ENCODE measurements around the gene NOTCH3.

NOTCH3 gene

GRCh38 chr19:15244106-15244803 lies 43.5 kb upstream of the NOTCH3 start:
- H3K9ac ChIP-seq (ENCODE audit: low read length) = no peak overlapping the region
- H3K27me3 ChIP-seq (replicated peaks; ENCODE audit: control insufficient read depth, insufficient read depth, low read length) = no peaks in the 10 kb centered on the region
- peaks cover 69% of the 10 kb centered on the region for H3K36me3 ChIP-seq (ENCODE audit: control insufficient read depth, insufficient read depth, low read length, severe bottlenecking)
- H3K4me1 ChIP-seq (ENCODE audit: control insufficient read depth, insufficient read depth, low read length) = peaks cover 25% of the 10 kb centered on the region
- no peaks in the 10 kb centered on the region for H3K9me3 ChIP-seq (ENCODE audit: control insufficient read depth, low read length)
- H3K4me3 ChIP-seq (ENCODE audit: low read length) = no peak overlapping the region
- no peak for DNase-seq (ENCODE audit: low read depth)

- peaks cover 78% of the 10 kb centered on the region for H3K36me3 ChIP-seq (ENCODE audit: control insufficient read depth, insufficient read depth, low read length, severe bottlenecking)
- DNase-seq (ENCODE audit: low read depth) = no peak
- H3K4me3 ChIP-seq (ENCODE audit: low read length) = no peak overlapping the region
- H3K9me3 ChIP-seq (ENCODE audit: control insufficient read depth, low read length) = no peaks in the 10 kb centered on the region
- no peaks in the 10 kb centered on the region for H3K27me3 ChIP-seq (replicated peaks; ENCODE audit: control insufficient read depth, insufficient read depth, low read length)
- no peak overlapping the region for H3K9ac ChIP-seq (ENCODE audit: low read length)
- peaks cover 17% of the 10 kb centered on the region for H3K4me1 ChIP-seq (ENCODE audit: control insufficient read depth, insufficient read depth, low read length)
These were observed 42.6 kb upstream of the NOTCH3 start for GRCh38 chr19:15243236-15243957.

- no peaks in the 10 kb centered on the region for H3K9me3 ChIP-seq (ENCODE audit: control insufficient read depth, low read length)
- no peak overlapping the region for H3K9ac ChIP-seq (ENCODE audit: low read length)
- no peaks in the 10 kb centered on the region for H3K27me3 ChIP-seq (replicated peaks; ENCODE audit: control insufficient read depth, insufficient read depth, low read length)
- H3K4me3 ChIP-seq (ENCODE audit: low read length) = no peak overlapping the region
- DNase-seq (ENCODE audit: low read depth) = no peak
- no peaks in the 10 kb centered on the region for H3K4me1 ChIP-seq (ENCODE audit: control insufficient read depth, insufficient read depth, low read length)
- H3K36me3 ChIP-seq (ENCODE audit: control insufficient read depth, insufficient read depth, low read length, severe bottlenecking) = peaks cover 86% of the 10 kb centered on the region
These were observed 40.6 kb upstream of the NOTCH3 start for GRCh38 chr19:15241259-15241910.

- H3K9ac ChIP-seq (ENCODE audit: low read length) = no peak overlapping the region
- H3K4me3 ChIP-seq (ENCODE audit: low read length) = no peak overlapping the region
- peaks cover 86% of the 10 kb centered on the region for H3K36me3 ChIP-seq (ENCODE audit: control insufficient read depth, insufficient read depth, low read length, severe bottlenecking)
- no peaks in the 10 kb centered on the region for H3K27me3 ChIP-seq (replicated peaks; ENCODE audit: control insufficient read depth, insufficient read depth, low read length)
- no peaks in the 10 kb centered on the region for H3K9me3 ChIP-seq (ENCODE audit: control insufficient read depth, low read length)
- no peaks in the 10 kb centered on the region for H3K4me1 ChIP-seq (ENCODE audit: control insufficient read depth, insufficient read depth, low read length)
- DNase-seq (ENCODE audit: low read depth) = no peak
These were observed 39.7 kb upstream of the NOTCH3 start for GRCh38 chr19:15240515-15240914.

- Histone ChIP-seq H3K9ac (ENCODE audit: low read length) (no peak overlapping the region), H3K4me1 (ENCODE audit: control insufficient read depth, insufficient read depth, low read length) (no peaks in the 10 kb centered on the region), H3K9me3 (ENCODE audit: control insufficient read depth, low read length) (no peaks in the 10 kb centered on the region), H3K36me3 (ENCODE audit: control insufficient read depth, insufficient read depth, low read length, severe bottlenecking) (peaks cover 82% of the 10 kb centered on the region), H3K27me3 (replicated peaks; ENCODE audit: control insufficient read depth, insufficient read depth, low read length) (no peaks in the 10 kb centered on the region), H3K4me3 (ENCODE audit: low read length) (no peak overlapping the region)
- no peak for DNase-seq (ENCODE audit: low read depth)
These were observed 38.6 kb upstream of the NOTCH3 start for GRCh38 chr19:15239337-15239949.

- Histone ChIP-seq H3K4me1 (ENCODE audit: control insufficient read depth, insufficient read depth, low read length) (no peaks in the 10 kb centered on the region), H3K36me3 (ENCODE audit: control insufficient read depth, insufficient read depth, low read length, severe bottlenecking) (peaks cover 76% of the 10 kb centered on the region), H3K4me3 (ENCODE audit: low read length) (no peak overlapping the region), H3K9me3 (ENCODE audit: control insufficient read depth, low read length) (no peaks in the 10 kb centered on the region), H3K27me3 (replicated peaks; ENCODE audit: control insufficient read depth, insufficient read depth, low read length) (no peaks in the 10 kb centered on the region), H3K9ac (ENCODE audit: low read length) (no peak overlapping the region)
- DNase-seq (ENCODE audit: low read depth) = no peak
These were observed 37.9 kb upstream of the NOTCH3 start for GRCh38 chr19:15238639-15239155.

GRCh38 chr19:15237759-15238638 lies 37.2 kb upstream of the NOTCH3 start:
- Histone ChIP-seq H3K27me3 (replicated peaks; ENCODE audit: control insufficient read depth, insufficient read depth, low read length) (no peaks in the 10 kb centered on the region), H3K9me3 (ENCODE audit: control insufficient read depth, low read length) (no peaks in the 10 kb centered on the region), H3K4me1 (ENCODE audit: control insufficient read depth, insufficient read depth, low read length) (no peaks in the 10 kb centered on the region), H3K36me3 (ENCODE audit: control insufficient read depth, insufficient read depth, low read length, severe bottlenecking) (peaks cover 71% of the 10 kb centered on the region), H3K4me3 (ENCODE audit: low read length) (no peak overlapping the region), H3K9ac (ENCODE audit: low read length) (no peak overlapping the region)
- DNase-seq (ENCODE audit: low read depth) = no peak

- DNase-seq (ENCODE audit: low read depth) = no peak
- no peak overlapping the region for H3K9ac ChIP-seq (ENCODE audit: low read length)
- H3K27me3 ChIP-seq (replicated peaks; ENCODE audit: control insufficient read depth, insufficient read depth, low read length) = peaks cover 3% of the 10 kb centered on the region
- H3K4me3 ChIP-seq (ENCODE audit: low read length) = no peak overlapping the region
- peaks cover 3% of the 10 kb centered on the region for H3K4me1 ChIP-seq (ENCODE audit: control insufficient read depth, insufficient read depth, low read length)
- peaks cover 62% of the 10 kb centered on the region for H3K36me3 ChIP-seq (ENCODE audit: control insufficient read depth, insufficient read depth, low read length, severe bottlenecking)
- no peaks in the 10 kb centered on the region for H3K9me3 ChIP-seq (ENCODE audit: control insufficient read depth, low read length)
These were observed 36.1 kb upstream of the NOTCH3 start for GRCh38 chr19:15236886-15237285.

GRCh38 chr19:15235781-15236180 lies 35.0 kb upstream of the NOTCH3 start:
- Histone ChIP-seq H3K9me3 (ENCODE audit: control insufficient read depth, low read length) (no peaks in the 10 kb centered on the region), H3K36me3 (ENCODE audit: control insufficient read depth, insufficient read depth, low read length, severe bottlenecking) (peaks cover 54% of the 10 kb centered on the region), H3K4me1 (ENCODE audit: control insufficient read depth, insufficient read depth, low read length) (peaks cover 3% of the 10 kb centered on the region), H3K9ac (ENCODE audit: low read length) (no peak overlapping the region), H3K27me3 (replicated peaks; ENCODE audit: control insufficient read depth, insufficient read depth, low read length) (peaks cover 9% of the 10 kb centered on the region), H3K4me3 (ENCODE audit: low read length) (no peak overlapping the region)
- DNase-seq (ENCODE audit: low read depth) = no peak

GRCh38 chr19:15234431-15235130 lies 33.8 kb upstream of the NOTCH3 start:
- H3K4me1 ChIP-seq (ENCODE audit: control insufficient read depth, insufficient read depth, low read length) = peaks cover 3% of the 10 kb centered on the region
- no peak overlapping the region for H3K4me3 ChIP-seq (ENCODE audit: low read length)
- H3K27me3 ChIP-seq (replicated peaks; ENCODE audit: control insufficient read depth, insufficient read depth, low read length) = peaks cover 9% of the 10 kb centered on the region
- DNase-seq (ENCODE audit: low read depth) = no peak
- no peak overlapping the region for H3K9ac ChIP-seq (ENCODE audit: low read length)
- H3K36me3 ChIP-seq (ENCODE audit: control insufficient read depth, insufficient read depth, low read length, severe bottlenecking) = peaks cover 42% of the 10 kb centered on the region
- H3K9me3 ChIP-seq (ENCODE audit: control insufficient read depth, low read length) = no peaks in the 10 kb centered on the region
